SH-SY5Y (cell line): ENCODE measurements around the gene GRIK1.

Experiments used
- GATA2 ChIP-seq: IDR thresholded peaks from 2 replicates; pipeline ENCODE4 v1.6.1; 2011; ENCODE audit warnings: mild to moderate bottlenecking, low read depth, low read length
- GATA3 ChIP-seq: IDR thresholded peaks from 2 replicates; pipeline ENCODE4 v1.6.1; 2011; ENCODE audit warnings: low read depth, mild to moderate bottlenecking, low read length, moderate library complexity

GRCh38 chr21:29546071-29546470, 393.7 kb downstream of the GRIK1 start:
- TF ChIP-seq GATA2: no peak
- TF ChIP-seq GATA3: no peak
